Left lung (tissue), 10 donors: ENCODE measurements around the gene ROBO1. TPM values are rescaled to one million over a fixed set of nuclear protein-coding genes. Genes with fewer than 3 reads are reported as not detected.

Source experiments
- ATAC-seq: fragments of 200-7000 bp; cut with Tn5 transposase; one replicate; pipeline ENCODE4 v1.9.1; 2020; ENCODE audit warnings: moderate library complexity
- DNase-seq, 4 donors: peaks; one replicate each; pipeline ENCODE4 v3.0.0-alpha.2; 2013 to 2020
- H3K27ac ChIP-seq, 2 donors: fragments of 200-600 bp; sonication (generic) in 1 of 2; one replicate each; pipeline versions ENCODE4 v1.5.0 to v1.8.0; 2020 to 2021
- H3K27me3 ChIP-seq, 2 donors: fragments of 200-600 bp; sonication (generic) in 1 of 2; one replicate each; pipeline versions ENCODE4 v1.5.0 to v1.8.0; 2020 to 2021
- H3K36me3 ChIP-seq, 2 donors: fragments of 200-600 bp; sonication (generic) in 1 of 2; one replicate each; pipeline versions ENCODE4 v1.5.0 to v1.8.0; 2020 to 2021
- H3K4me1 ChIP-seq, 2 donors: fragments of 200-600 bp; one replicate each; pipeline ENCODE4 v1.8.0; 2021
- H3K4me3 ChIP-seq, 2 donors: fragments of 200-600 bp; sonication (generic) in 1 of 2; one replicate each; pipeline versions ENCODE4 v1.5.0 to v1.8.0; 2020 to 2021; ENCODE audit warnings: mild to moderate bottlenecking in 1 of 2
- H3K9me3 ChIP-seq, 2 donors: fragments of 200-600 bp; sonication (generic) in 1 of 2; one replicate each; pipeline versions ENCODE4 v1.5.0 to v1.8.0; 2020 to 2021
- intact Hi-C, 2 donors: fragments of 100-400 bp; cut with DNase I; formaldehyde crosslinking; loops; one replicate each; pipeline versions ENCODE4 v1.11.2 to v1.14.2; 2022
- polyA plus RNA-seq, 6 donors: library from polyadenylated mRNA; unstranded; fragments of 120-200 nt; gene quantifications; one replicate each; pipeline ENCODE4 v1.2.1, GENCODE V29; 2013; ENCODE audit not compliant: insufficient read length in 6 of 6
- total RNA-seq, 2 donors: library from RNA; stranded (reverse); fragmentation: NEBNext Ultra II Directional; extraction: Animal tissue kit (Norgen Biotek cat#: 25700); gene quantifications; one replicate each; pipeline ENCODE4 v1.2.1, GENCODE V29; 2021
- TF ChIP-seq, protein P1 (sequence below), 2 donors: fragments of 200-600 bp; sonication (generic) in 1 of 2; IDR thresholded peaks; one replicate each; pipeline versions ENCODE4 v1.5.0 to v1.8.0; 2021; ENCODE audit warnings: antibody characterized with exemption in 2 of 2
- donor health status: DM: no; HTN: yes; CAD: no.
- donor health status: DM: no; HTN: no; CAD: no.

Gene ROBO1
- total and polyA plus RNA-seq, 8 donors = 20.3 to 134 (median 102) TPM

GRCh38 chr3:79211586-79212359, 556.0 kb downstream of the ROBO1 start:
- no peaks in the 10 kb centered on the region for H3K4me1 ChIP-seq
- peak in 1 of 4 donors; percentile 25 for DNase-seq
- no peak overlapping the region for H3K4me3 ChIP-seq
- peaks cover 0 to 4% of the 10 kb centered on the region in 2 donors for H3K9me3 ChIP-seq
- H3K27ac ChIP-seq = no peak overlapping the region
- H3K27me3 ChIP-seq = no peaks in the 10 kb centered on the region
- ATAC-seq = no peak
- intact Hi-C loops = no loop called here
- no peaks in the 10 kb centered on the region for H3K36me3 ChIP-seq
- TF ChIP-seq, protein P1, sequence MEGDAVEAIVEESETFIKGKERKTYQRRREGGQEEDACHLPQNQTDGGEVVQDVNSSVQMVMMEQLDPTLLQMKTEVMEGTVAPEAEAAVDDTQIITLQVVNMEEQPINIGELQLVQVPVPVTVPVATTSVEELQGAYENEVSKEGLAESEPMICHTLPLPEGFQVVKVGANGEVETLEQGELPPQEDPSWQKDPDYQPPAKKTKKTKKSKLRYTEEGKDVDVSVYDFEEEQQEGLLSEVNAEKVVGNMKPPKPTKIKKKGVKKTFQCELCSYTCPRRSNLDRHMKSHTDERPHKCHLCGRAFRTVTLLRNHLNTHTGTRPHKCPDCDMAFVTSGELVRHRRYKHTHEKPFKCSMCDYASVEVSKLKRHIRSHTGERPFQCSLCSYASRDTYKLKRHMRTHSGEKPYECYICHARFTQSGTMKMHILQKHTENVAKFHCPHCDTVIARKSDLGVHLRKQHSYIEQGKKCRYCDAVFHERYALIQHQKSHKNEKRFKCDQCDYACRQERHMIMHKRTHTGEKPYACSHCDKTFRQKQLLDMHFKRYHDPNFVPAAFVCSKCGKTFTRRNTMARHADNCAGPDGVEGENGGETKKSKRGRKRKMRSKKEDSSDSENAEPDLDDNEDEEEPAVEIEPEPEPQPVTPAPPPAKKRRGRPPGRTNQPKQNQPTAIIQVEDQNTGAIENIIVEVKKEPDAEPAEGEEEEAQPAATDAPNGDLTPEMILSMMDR (IDR thresholded peaks at IDR 0.05) = no peak

GRCh38 chr3:79204351-79204750, 563.4 kb downstream of the ROBO1 start:
- Histone ChIP-seq H3K4me1 (no peaks in the 10 kb centered on the region), H3K4me3 (no peak overlapping the region), H3K9me3 (no peaks in the 10 kb centered on the region), H3K27me3 (no peaks in the 10 kb centered on the region), H3K27ac (no peak overlapping the region), H3K36me3 (no peaks in the 10 kb centered on the region)
- DNase-seq = no peak
- TF ChIP-seq, protein P1 (IDR thresholded peaks at IDR 0.05) = no peak
- intact Hi-C loops = no loop called here
- ATAC-seq = no peak

- no peak overlapping the region for H3K27ac ChIP-seq
- peaks cover 0 to under 1% of the 10 kb centered on the region in 2 donors for H3K9me3 ChIP-seq
- H3K4me3 ChIP-seq = no peak overlapping the region
- intact Hi-C loops = no loop called here
- H3K36me3 ChIP-seq = no peaks in the 10 kb centered on the region
- no peaks in the 10 kb centered on the region for H3K27me3 ChIP-seq
- no peaks in the 10 kb centered on the region for H3K4me1 ChIP-seq
- DNase-seq (no peak), ATAC-seq (no peak)
- TF ChIP-seq, protein P1 (IDR thresholded peaks at IDR 0.05) = no peak
These were observed 564.7 kb downstream of the ROBO1 start for GRCh38 chr3:79203144-79203519.

- H3K4me3 ChIP-seq = no peak overlapping the region
- H3K27me3 ChIP-seq = no peaks in the 10 kb centered on the region
- no peak for DNase-seq
- no peak overlapping the region for H3K27ac ChIP-seq
- intact Hi-C loops = no loop called here
- no peaks in the 10 kb centered on the region for H3K36me3 ChIP-seq
- ATAC-seq = no peak
- TF ChIP-seq, protein P1 (IDR thresholded peaks at IDR 0.05) = no peak
- H3K4me1 ChIP-seq = no peaks in the 10 kb centered on the region
- H3K9me3 ChIP-seq = peaks cover 0 to 5% of the 10 kb centered on the region in 2 donors
These were observed 565.2 kb downstream of the ROBO1 start for GRCh38 chr3:79202471-79203143.

- intact Hi-C loops = no loop called here
- H3K27ac ChIP-seq = no peak overlapping the region
These were observed 567.3 kb downstream of the ROBO1 start for GRCh38 chr3:79200456-79200855.

More at GRCh38 chr3:79200456-79200855, 567.3 kb downstream of the ROBO1 start:
- no peaks in the 10 kb centered on the region for H3K36me3 ChIP-seq
- H3K4me3 ChIP-seq = no peak overlapping the region
- no peak for ATAC-seq
- TF ChIP-seq, protein P1 (IDR thresholded peaks at IDR 0.05) = no peak
- DNase-seq = no peak
- H3K9me3 ChIP-seq = peaks cover 0 to 9% of the 10 kb centered on the region in 2 donors
- no peaks in the 10 kb centered on the region for H3K27me3 ChIP-seq
- no peaks in the 10 kb centered on the region for H3K4me1 ChIP-seq
